ENCODE measurements around the gene IL17RB. TPM values are rescaled to one million over a fixed set of nuclear protein-coding genes. Genes with fewer than 3 reads are reported as not detected.

IL17RB gene
- total RNA-seq, 1 donor from 2014 or later, result 0.16 TPM

- Histone ChIP-seq H4K20me1 (ENCODE audit: insufficient read depth, low read length) (no peaks in the 10 kb centered on the region), H3K9me3 (ENCODE audit: insufficient read depth, low read depth, low read length) (no peaks in the 10 kb centered on the region), H3K9ac (ENCODE audit: low read length) (no peak overlapping the region), H2AFZ (ENCODE audit: low read depth, low read length) (no peak overlapping the region), H3K4me3 (ENCODE audit: insufficient read depth, low read depth, low read length) (no peak overlapping the region), H3K4me2 (ENCODE audit: low read length) (no peak overlapping the region), H3K4me1 (ENCODE audit: insufficient read depth, low read length) (no peaks in the 10 kb centered on the region), H3K27ac (ENCODE audit: low read depth, low read length) (no peak overlapping the region), H3K36me3 (ENCODE audit: insufficient read depth, low read length) (no peaks in the 10 kb centered on the region), H3K79me2 (ENCODE audit: insufficient read depth, low read length) (no peaks in the 10 kb centered on the region), H3K27me3 (ENCODE audit: insufficient read depth, low read length) (peaks cover 2% of the 10 kb centered on the region)
- no peak overlapping the region for H3K4me3 Mint-ChIP-seq (ENCODE audit: unreplicated experiment)
- H3K27ac Mint-ChIP-seq (ENCODE audit: unreplicated experiment), result no peak overlapping the region
- H3K9me3 Mint-ChIP-seq (ENCODE audit: unreplicated experiment), result peaks cover 4% of the 10 kb centered on the region
- FAIRE-seq (no peak), DNase-seq (ENCODE audit: low read depth) (no peak)
- no peaks in the 10 kb centered on the region for H3K36me3 Mint-ChIP-seq (ENCODE audit: low read depth, unreplicated experiment)
- peaks cover 8% of the 10 kb centered on the region for H3K27me3 Mint-ChIP-seq (ENCODE audit: low read depth, unreplicated experiment)
- TF ChIP-seq EZH2 (IDR thresholded peaks at IDR 0.05; ENCODE audit: insufficient read depth, low read length), result no peak
- TF ChIP-seq CTCF (IDR thresholded peaks at IDR 0.05; ENCODE audit: insufficient read depth, low read depth, low read length), result no peak
- H3K4me1 Mint-ChIP-seq (ENCODE audit: low read depth, unreplicated experiment), result no peaks in the 10 kb centered on the region
Measured at GRCh38 chr3:53913401-53913800, 67.0 kb downstream of the IL17RB start.

Other genes starting within 250 kb of the IL17RB start
- gene CHDH, start 149 bp upstream of the IL17RB start, total RNA-seq, result 0.22 and 0.48 TPM in 2 replicates
- 43.6 and 52.1 TPM in 2 replicates for gene ACTR8, start 35.6 kb downstream of the IL17RB start, total RNA-seq
- gene SELENOK, start 45.3 kb downstream of the IL17RB start, total RNA-seq, result 40.3 and 43.7 TPM in 2 replicates

All from astrocyte (in vitro differentiated cells and primary cell).